Measurements from ENCODE around the gene SERPINA10. TPM values are rescaled to one million over a fixed set of nuclear protein-coding genes. Genes with fewer than 3 reads are reported as not detected.

Gene SERPINA10
- total RNA-seq, 4 donors from 2014 or later, result not detected

DNA sequence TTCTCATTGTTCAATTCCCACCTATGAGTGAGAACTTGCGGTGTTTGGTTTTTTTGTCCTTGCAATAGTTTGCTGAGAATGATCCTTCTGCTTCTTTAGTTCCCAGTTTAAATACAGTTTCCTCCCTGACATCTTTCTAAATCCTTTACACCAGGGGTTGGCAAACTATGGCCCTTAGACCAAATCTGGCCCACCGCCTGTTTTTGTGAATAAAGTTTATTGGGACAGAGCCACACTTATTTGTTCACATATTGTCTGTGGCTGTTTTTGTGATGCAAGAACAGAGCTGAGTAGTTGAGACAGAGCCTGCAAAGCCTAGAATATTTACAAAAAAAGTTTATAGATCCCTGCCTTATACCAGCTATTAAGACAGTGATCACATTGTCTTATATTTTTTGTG, 53.7 kb downstream of the SERPINA10 start:
- Histone ChIP-seq H3K4me3 (no peak overlapping the region), H3K27me3 (no peaks in the 10 kb centered on the region), H3K4me1 (no peaks in the 10 kb centered on the region), H3K9me3 (no peaks in the 10 kb centered on the region), H3K27ac (no peak overlapping the region), H3K36me3 (no peaks in the 10 kb centered on the region)
- DNase-seq (ENCODE audit: low spot score in 2 of 2), result no peak
- TF ChIP-seq, protein P1, sequence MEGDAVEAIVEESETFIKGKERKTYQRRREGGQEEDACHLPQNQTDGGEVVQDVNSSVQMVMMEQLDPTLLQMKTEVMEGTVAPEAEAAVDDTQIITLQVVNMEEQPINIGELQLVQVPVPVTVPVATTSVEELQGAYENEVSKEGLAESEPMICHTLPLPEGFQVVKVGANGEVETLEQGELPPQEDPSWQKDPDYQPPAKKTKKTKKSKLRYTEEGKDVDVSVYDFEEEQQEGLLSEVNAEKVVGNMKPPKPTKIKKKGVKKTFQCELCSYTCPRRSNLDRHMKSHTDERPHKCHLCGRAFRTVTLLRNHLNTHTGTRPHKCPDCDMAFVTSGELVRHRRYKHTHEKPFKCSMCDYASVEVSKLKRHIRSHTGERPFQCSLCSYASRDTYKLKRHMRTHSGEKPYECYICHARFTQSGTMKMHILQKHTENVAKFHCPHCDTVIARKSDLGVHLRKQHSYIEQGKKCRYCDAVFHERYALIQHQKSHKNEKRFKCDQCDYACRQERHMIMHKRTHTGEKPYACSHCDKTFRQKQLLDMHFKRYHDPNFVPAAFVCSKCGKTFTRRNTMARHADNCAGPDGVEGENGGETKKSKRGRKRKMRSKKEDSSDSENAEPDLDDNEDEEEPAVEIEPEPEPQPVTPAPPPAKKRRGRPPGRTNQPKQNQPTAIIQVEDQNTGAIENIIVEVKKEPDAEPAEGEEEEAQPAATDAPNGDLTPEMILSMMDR (IDR thresholded peaks at IDR 0.05), result no peak
- TF ChIP-seq POLR2A (IDR thresholded peaks at IDR 0.05), result no peak
- WGBS, 2 donors, result 67 to 73% methylated on average over 2 of the region's 2 CpGs

DNA sequence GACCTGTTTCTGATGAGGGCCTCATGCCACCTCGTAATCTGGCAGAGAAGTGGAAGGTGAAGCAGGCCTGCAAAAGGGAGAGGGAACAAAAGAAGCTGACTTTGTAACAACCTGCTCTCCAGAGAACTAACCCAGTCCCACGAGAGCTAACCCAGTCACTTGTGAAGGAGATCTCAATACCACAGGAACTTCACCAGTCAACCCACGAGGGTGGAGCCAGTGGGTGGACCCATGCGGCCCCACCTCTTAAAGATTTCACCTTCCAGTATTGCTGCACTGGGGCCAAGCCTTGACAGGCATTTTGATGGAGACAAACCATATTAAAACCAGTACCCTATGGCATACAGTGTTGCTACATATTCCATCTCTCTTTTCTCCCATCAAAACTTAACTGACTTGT, 55.1 kb downstream of the SERPINA10 start:
- Histone ChIP-seq H3K27me3 (no peaks in the 10 kb centered on the region), H3K4me1 (no peaks in the 10 kb centered on the region), H3K4me3 (no peak overlapping the region), H3K27ac (no peak overlapping the region), H3K9me3 (no peaks in the 10 kb centered on the region), H3K36me3 (no peaks in the 10 kb centered on the region)
- TF ChIP-seq EP300 (IDR thresholded peaks at IDR 0.05) (no peak), POLR2A (IDR thresholded peaks at IDR 0.05) (no peak)
- TF ChIP-seq, protein P1 (IDR thresholded peaks at IDR 0.05), result no peak
- no peak for DNase-seq (ENCODE audit: low spot score in 2 of 2)
- 79 to 82% methylated on average over 4 of the region's 4 CpGs for WGBS, 2 donors

DNA sequence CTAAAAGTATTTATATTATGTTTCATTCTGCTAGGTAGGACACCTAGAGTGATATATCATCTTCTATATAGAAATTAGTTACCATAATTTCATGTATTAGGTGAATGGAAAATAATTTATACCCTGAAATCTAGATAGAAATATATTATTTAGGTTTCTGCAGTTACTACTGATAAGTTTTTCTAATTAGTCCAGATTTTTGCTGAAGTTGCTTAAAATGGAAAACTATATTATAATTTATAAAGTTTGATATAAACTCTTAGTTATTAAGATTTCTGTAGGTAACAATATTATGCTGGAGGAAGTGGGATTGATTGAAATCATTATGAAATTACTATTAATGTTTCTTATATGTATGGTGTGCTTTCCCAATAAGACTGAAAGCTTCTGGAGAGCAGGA, 56.0 kb downstream of the SERPINA10 start:
- H3K4me3 ChIP-seq, result no peak overlapping the region
- no peaks in the 10 kb centered on the region for H3K27me3 ChIP-seq
- no peaks in the 10 kb centered on the region for H3K4me1 ChIP-seq
- TF ChIP-seq, protein P1 (IDR thresholded peaks at IDR 0.05), result no peak
- no peak for TF ChIP-seq POLR2A (IDR thresholded peaks at IDR 0.05)
- TF ChIP-seq EP300 (IDR thresholded peaks at IDR 0.05), result no peak
- H3K27ac ChIP-seq, result no peak overlapping the region
- H3K9me3 ChIP-seq, result no peaks in the 10 kb centered on the region
- no peaks in the 10 kb centered on the region for H3K36me3 ChIP-seq
- no peak for DNase-seq (ENCODE audit: low spot score in 2 of 2)

Other genes with a start within 250 kb of the SERPINA10 start
- gene DDX24, start 212.1 kb downstream of the SERPINA10 start, total RNA-seq, result 100 to 1,000 TPM; 116 to 170 (median 151) TPM
- 10 to 100 TPM in 2 of 4 donors, 1 to 10 TPM in 2; 2.7 to 14.6 (median 7.2) TPM for gene IFI27L1, start 212.0 kb downstream of the SERPINA10 start, total RNA-seq
- gene IFI27, start 182.5 kb downstream of the SERPINA10 start, total RNA-seq, result 100 to 1,000 TPM; 118 to 502 (median 368) TPM
- 100 to 1,000 TPM in 3 of 4 donors, 10 to 100 TPM in 1; 76.8 to 146 (median 129) TPM for gene IFI27L2, start 163.7 kb downstream of the SERPINA10 start, total RNA-seq
- 1 to 10 TPM; 1.2 to 9.0 (median 3.4) TPM for gene PPP4R4, start 118.9 kb downstream of the SERPINA10 start, total RNA-seq
- gene SERPINA6, start 30.1 kb upstream of the SERPINA10 start, total RNA-seq, result under 1 TPM in 1 of 4 donors, not detected in 3; 0.63 TPM
- not detected for gene SERPINA2, start 73.4 kb upstream of the SERPINA10 start, total RNA-seq
- 10 to 100 TPM in 2 of 4 donors, 1 to 10 TPM in 2; 5.7 to 13.9 (median 9.0) TPM for gene SERPINA1, start 95.3 kb upstream of the SERPINA10 start, total RNA-seq
- not detected for gene SERPINA11, start 159.5 kb upstream of the SERPINA10 start, total RNA-seq
- not detected for gene SERPINA9, start 182.9 kb upstream of the SERPINA10 start, total RNA-seq
- not detected for gene SERPINA12, start 216.2 kb upstream of the SERPINA10 start, total RNA-seq

Measured in tibial nerve (tissue), 4 donors.